ENCODE data around the gene EFCAB14.
"Not testable (repeated sequence)": the region's sequence is repeated elsewhere in the genome, so short reads cannot be mapped to it uniquely, and the experiment has no call there.

Gene EFCAB14

GRCh38 chr1:46655848-46656247 lies 63.1 kb downstream of the EFCAB14 start:
- no peak overlapping the region for H3K4me3 ChIP-seq (ENCODE audit: low read depth, low read length)
- no peaks in the 10 kb centered on the region for H3K27me3 ChIP-seq
- no peaks in the 10 kb centered on the region for H3K4me1 ChIP-seq
- no peak for TF ChIP-seq CTCF (IDR thresholded peaks at IDR 0.05; ENCODE audit: low read depth, low read length)
- H3K9me3 ChIP-seq = no peaks in the 10 kb centered on the region
- H3K36me3 ChIP-seq = no peaks in the 10 kb centered on the region
- DNase-seq = no peak

GRCh38 chr1:46654698-46655097 lies 64.2 kb downstream of the EFCAB14 start:
- DNase-seq; H3K4me1 ChIP-seq; H3K9me3 ChIP-seq; H3K27me3 ChIP-seq; H3K4me3 ChIP-seq (ENCODE audit: low read depth, low read length); H3K36me3 ChIP-seq: not testable (repeated sequence)

- H3K36me3 ChIP-seq = no peaks in the 10 kb centered on the region
- no peaks in the 10 kb centered on the region for H3K4me1 ChIP-seq
- H3K4me3 ChIP-seq (ENCODE audit: low read depth, low read length) = no peak overlapping the region
These were observed 64.9 kb downstream of the EFCAB14 start for GRCh38 chr1:46654012-46654411.

DNA sequence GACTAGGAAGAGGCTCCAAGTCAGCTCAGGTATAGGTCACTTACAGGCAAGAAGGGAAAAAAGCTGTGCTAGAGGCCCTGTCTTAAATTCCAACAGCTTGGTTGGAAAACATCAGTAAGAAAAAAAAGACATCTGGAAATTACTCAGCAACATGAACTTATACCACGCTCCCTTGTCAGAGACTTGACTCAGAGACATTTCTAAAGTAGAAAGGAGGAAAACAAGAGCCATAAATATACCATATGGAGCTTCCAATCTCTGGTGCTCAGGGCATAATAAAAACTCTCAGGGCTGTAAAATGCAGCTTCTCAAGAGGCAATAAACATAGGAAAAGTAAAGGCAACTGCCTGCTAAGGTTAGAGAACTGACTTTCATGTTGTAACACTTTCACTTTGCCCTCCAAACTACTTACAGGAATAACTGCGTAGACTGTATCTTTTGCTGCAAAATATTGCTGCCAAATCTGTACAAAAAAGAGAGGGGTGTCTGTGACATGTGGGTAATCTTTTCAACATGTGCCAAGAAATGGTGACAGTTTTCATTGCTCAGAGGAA lies 65.4 kb downstream of the EFCAB14 start:
- Histone ChIP-seq H3K4me3 (ENCODE audit: low read depth, low read length) (no peak overlapping the region), H3K36me3 (no peaks in the 10 kb centered on the region)
- DNase-seq = no peak

More at GRCh38 chr1:46654012-46654411, 64.9 kb downstream of the EFCAB14 start:
- no peaks in the 10 kb centered on the region for H3K9me3 ChIP-seq
- no peak for TF ChIP-seq CTCF (IDR thresholded peaks at IDR 0.05; ENCODE audit: low read depth, low read length)
- no peaks in the 10 kb centered on the region for H3K27me3 ChIP-seq
- DNase-seq = no peak

GRCh38 chr1:46652321-46653100 lies 66.4 kb downstream of the EFCAB14 start:
- Histone ChIP-seq H3K4me3 (ENCODE audit: low read depth, low read length) (no peak overlapping the region), H3K36me3 (no peaks in the 10 kb centered on the region), H3K9me3 (no peaks in the 10 kb centered on the region), H3K27me3 (no peaks in the 10 kb centered on the region), H3K4me1 (no peaks in the 10 kb centered on the region)
- DNase-seq = no peak
- no peak for TF ChIP-seq CTCF (IDR thresholded peaks at IDR 0.05; ENCODE audit: low read depth, low read length)

More for the DNA sequence above, 65.4 kb downstream of the EFCAB14 start:
- TF ChIP-seq CTCF (IDR thresholded peaks at IDR 0.05; ENCODE audit: low read depth, low read length) = no peak
- Histone ChIP-seq H3K27me3 (no peaks in the 10 kb centered on the region), H3K9me3 (no peaks in the 10 kb centered on the region), H3K4me1 (no peaks in the 10 kb centered on the region)

- not testable (repeated sequence) for DNase-seq; H3K36me3 ChIP-seq; H3K4me3 ChIP-seq (ENCODE audit: low read depth, low read length); H3K9me3 ChIP-seq; H3K4me1 ChIP-seq; H3K27me3 ChIP-seq
These were observed 67.8 kb downstream of the EFCAB14 start for GRCh38 chr1:46651152-46651551.

DNA sequence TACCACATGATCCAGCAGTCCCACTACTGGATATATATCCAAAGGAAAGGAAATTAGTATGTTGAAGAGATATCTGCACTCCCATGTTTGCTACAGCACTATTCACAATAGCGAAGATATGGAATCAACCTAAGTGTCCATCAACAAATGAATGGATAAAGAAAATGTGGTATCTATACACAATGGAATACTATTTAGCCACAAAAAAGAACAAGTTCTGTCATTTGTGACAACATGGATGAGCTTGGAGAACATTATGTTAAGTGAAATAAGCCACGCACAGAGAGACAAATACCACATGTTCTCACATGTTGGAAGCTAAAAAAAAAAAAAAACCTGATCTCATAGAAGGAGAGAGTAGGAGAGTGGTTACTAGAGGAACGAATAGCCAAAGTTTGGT lies 68.4 kb downstream of the EFCAB14 start:
- Histone ChIP-seq H3K27me3 (no peaks in the 10 kb centered on the region), H3K36me3 (no peaks in the 10 kb centered on the region), H3K4me1 (no peaks in the 10 kb centered on the region), H3K4me3 (ENCODE audit: low read depth, low read length) (no peak overlapping the region), H3K9me3 (no peaks in the 10 kb centered on the region)
- no peak for DNase-seq
- no peak for TF ChIP-seq CTCF (IDR thresholded peaks at IDR 0.05; ENCODE audit: low read depth, low read length)

Measured in BE2C (cell line).